Pancreas (tissue), 10 donors: ENCODE data around the gene CXADR. TPM values are rescaled to one million over a fixed set of nuclear protein-coding genes. Genes with fewer than 3 reads are reported as not detected.

Source experiments
- ATAC-seq, 4 donors: fragments of 200-7000 bp; cut with Tn5 transposase; one replicate each; pipeline versions ENCODE4 v1.8.0 to v1.9.1; 2020; ENCODE audit warnings: mild to moderate bottlenecking in 4 of 4, moderate library complexity in 4 of 4
- DNase-seq, 6 donors: peaks; one replicate each; pipeline ENCODE4 v3.0.0-alpha.2; 2020
- FAIRE-seq: peaks from 2 replicates; lab custom pipeline; 2012; peaks lifted over from hg19 to GRCh38; lab: Jason Lieb, UNC
- H3K27ac ChIP-seq, 4 donors: fragments of 200-600 bp; sonication (generic); 1 replicate in 3 of 4; 2 replicates in 1 of 4; pipeline versions ENCODE4 v1.5.0 to v1.8.0; 2020
- H3K27me3 ChIP-seq, 4 donors: fragments of 200-600 bp; one replicate each; pipeline ENCODE4 v1.8.0; 2021
- H3K36me3 ChIP-seq, 3 donors: fragments of 200-600 bp; sonication (generic) in 1 of 3; one replicate each; pipeline versions ENCODE4 v1.5.0 to v1.8.0; 2020 to 2021
- H3K4me1 ChIP-seq, 3 donors: fragments of 200-600 bp; one replicate each; pipeline ENCODE4 v1.8.0; 2021
- H3K4me3 ChIP-seq, 4 donors: fragments of 200-600 bp; sonication (generic) in 2 of 4; one replicate each; pipeline versions ENCODE4 v1.5.0 to v1.8.0; 2020 to 2021
- H3K9me3 ChIP-seq, 4 donors: fragments of 200-600 bp; one replicate each; pipeline ENCODE4 v1.8.0; 2021
- CTCF ChIP-seq, 4 donors: fragments of 200-600 bp; sonication (generic) in 3 of 4; IDR thresholded peaks; one replicate each; pipeline versions ENCODE4 v1.5.0 to v1.8.0; 2021; ENCODE audit warnings: antibody characterized with exemption in 4 of 4
- WGBS, 2 donors: extraction: QIAGEN DNeasy Blood & Tissue Kit; methylation state at CpG; one replicate each; pipeline ENCODE4 v1.1.7; 2013; 5-methylcytosine and 5-hydroxymethylcytosine counted together
- intact Hi-C, 3 donors: fragments of 100-400 bp; cut with DNase I; formaldehyde crosslinking; loops; one replicate each; pipeline versions ENCODE4 v1.11.1 to v1.14.2; 2022
- polyA plus RNA-seq, 2 donors: library from polyadenylated mRNA; stranded (reverse); fragments of 200-250 nt; gene quantifications; one replicate each; pipeline ENCODE4 v1.2.3, GENCODE V29; 2013
- total RNA-seq, 6 donors: library from RNA; stranded (reverse); fragmentation: NEBNext Ultra II Directional in 4 of 6; extraction: Animal tissue kit (Norgen Biotek cat#: 25700) in 4 of 6; gene quantifications; one replicate each; pipeline versions ENCODE4 v1.2.1 to v1.2.4, GENCODE V29; 2021 to 2023
- donor health status: healthy with polysubstance abuse.
- donor health status: DM: no; HTN: no; CAD: no; lungs with moderate emphysema.
- donor health status: DM: no; HTN: no; CAD: no.
- donor health status: control.
- donor health status: control.
- donor health status: Bipolar disorder and iron deficiency.
- donor health status: DM: yes; HTN: yes; CAD: no.
- donor health status: DM: no; HTN: no; CAD: no.
- donor health status: DM: no; HTN: no; CAD: no.
- donor health status: DM: yes; HTN: yes; CAD: no.

Gene CXADR
- total and polyA plus RNA-seq, 8 donors: 5.1 to 24.8 (median 15.1) TPM

DNA sequence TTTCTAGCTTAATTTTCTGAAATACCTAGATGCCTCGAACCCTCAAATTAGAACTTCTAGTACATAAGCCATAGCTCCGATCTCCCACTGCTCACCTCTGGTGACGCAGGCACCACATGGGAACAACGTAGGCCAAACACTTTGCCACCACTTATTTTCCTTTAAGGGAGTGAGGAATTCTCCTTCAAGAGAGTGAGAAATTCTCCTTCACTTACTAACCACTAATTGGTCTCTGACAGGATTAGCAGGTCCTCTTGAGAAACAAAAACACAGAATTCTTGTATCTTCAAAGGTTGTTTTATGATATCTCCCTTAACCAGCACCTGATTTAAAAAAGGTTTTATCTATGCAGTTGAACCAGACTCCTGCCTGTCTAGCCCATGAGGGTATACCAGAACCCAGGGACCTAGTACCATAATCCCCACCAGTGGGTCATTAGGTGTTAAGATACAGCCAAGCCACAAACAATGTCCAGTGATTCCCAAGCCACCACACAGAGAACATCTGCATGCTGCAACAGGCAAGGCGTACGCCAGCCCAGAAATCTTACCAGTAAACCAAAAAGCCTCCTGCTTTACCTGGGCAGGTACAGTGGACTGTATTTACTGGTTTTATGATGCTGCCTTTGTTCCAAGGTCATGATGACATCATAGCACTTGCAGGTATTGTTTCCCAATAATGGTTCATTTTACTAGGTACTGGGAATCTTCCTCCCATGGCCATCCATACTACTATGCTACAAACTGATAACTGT lies 20.3 kb upstream of the CXADR start:
- no peak for DNase-seq
- no peak for FAIRE-seq
- no peak for TF ChIP-seq CTCF (IDR thresholded peaks at IDR 0.05)
- intact Hi-C loops: no loop called here
- H3K9me3 ChIP-seq: no peaks in the 10 kb centered on the region
- WGBS, 2 donors: 93 to 94% methylated on average over 6 of the region's 6 CpGs
- H3K27ac ChIP-seq: no peak overlapping the region
- peak in 2 of 4 donors; percentile 12 to 14 for ATAC-seq
- H3K27me3 ChIP-seq: no peaks in the 10 kb centered on the region
- H3K4me3 ChIP-seq: no peak overlapping the region
- peaks cover 6 to 24% (median 8%) of the 10 kb centered on the region in 3 donors for H3K4me1 ChIP-seq
- no peaks in the 10 kb centered on the region for H3K36me3 ChIP-seq

GRCh38 chr21:17494051-17494450 lies 18.8 kb upstream of the CXADR start:
- 87% methylated on average over 3 of the region's 3 CpGs for WGBS, 2 donors
- no peak for ATAC-seq
- intact Hi-C loops: no loop called here

GRCh38 chr21:17495680-17496079 lies 17.2 kb upstream of the CXADR start:
- no peak for TF ChIP-seq CTCF (IDR thresholded peaks at IDR 0.05)
- Histone ChIP-seq H3K9me3 (no peaks in the 10 kb centered on the region), H3K27me3 (no peaks in the 10 kb centered on the region), H3K36me3 (no peaks in the 10 kb centered on the region), H3K4me3 (no peak overlapping the region), H3K27ac (no peak overlapping the region), H3K4me1 (peaks cover 0 to 10% (median 0%) of the 10 kb centered on the region in 3 donors)
- intact Hi-C loops: no loop called here
- DNase-seq (no peak), ATAC-seq (peak in 1 of 4 donors; percentile 43), FAIRE-seq (no peak)
- WGBS, 2 donors: 74 to 77% methylated on average over 2 of the region's 2 CpGs

More at GRCh38 chr21:17494051-17494450, 18.8 kb upstream of the CXADR start:
- Histone ChIP-seq H3K27me3 (no peaks in the 10 kb centered on the region), H3K4me1 (peaks cover 2 to 16% (median 4%) of the 10 kb centered on the region in 3 donors), H3K36me3 (no peaks in the 10 kb centered on the region), H3K9me3 (no peaks in the 10 kb centered on the region), H3K27ac (no peak overlapping the region), H3K4me3 (no peak overlapping the region)
- FAIRE-seq: no peak
- no peak for TF ChIP-seq CTCF (IDR thresholded peaks at IDR 0.05)
- no peak for DNase-seq

DNA sequence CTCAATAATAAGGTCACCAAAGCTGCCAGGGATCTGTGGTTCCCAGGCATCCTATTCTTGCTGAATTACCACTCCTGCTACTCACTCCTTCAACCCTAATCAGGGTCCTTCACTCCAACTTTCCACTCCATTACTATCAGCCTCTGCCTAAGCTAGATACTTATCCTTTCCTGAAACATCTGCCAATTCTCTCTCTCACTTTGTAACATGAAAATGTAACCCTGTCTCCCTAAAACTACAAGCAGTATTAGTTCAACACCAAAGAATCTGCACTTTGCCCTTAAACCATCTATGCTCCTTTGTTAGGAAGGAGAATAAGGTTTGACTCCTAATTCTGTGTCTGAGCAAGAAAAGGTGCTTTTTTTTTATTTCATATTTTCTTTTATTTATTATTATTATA lies 15.5 kb upstream of the CXADR start:
- no peak for TF ChIP-seq CTCF (IDR thresholded peaks at IDR 0.05)
- intact Hi-C loops: no loop called here
- FAIRE-seq: no peak
- no peak overlapping the region for H3K27ac ChIP-seq
- no peaks in the 10 kb centered on the region for H3K27me3 ChIP-seq
- H3K4me1 ChIP-seq: peaks cover 0 to 9% (median 0%) of the 10 kb centered on the region in 3 donors
- no peak overlapping the region for H3K4me3 ChIP-seq
- H3K36me3 ChIP-seq: no peaks in the 10 kb centered on the region
- no peak for DNase-seq
- no peaks in the 10 kb centered on the region for H3K9me3 ChIP-seq
- ATAC-seq: no peak

- no peak overlapping the region for H3K27ac ChIP-seq
- intact Hi-C loops: no loop called here
- no peaks in the 10 kb centered on the region for H3K36me3 ChIP-seq
- TF ChIP-seq CTCF (IDR thresholded peaks at IDR 0.05): no peak
- FAIRE-seq: no peak
- no peaks in the 10 kb centered on the region for H3K27me3 ChIP-seq
- H3K4me3 ChIP-seq: no peak overlapping the region
- H3K9me3 ChIP-seq: no peaks in the 10 kb centered on the region
- ATAC-seq: no peak
- WGBS, 2 donors: 48 to 59% methylated on average over 2 of the region's 2 CpGs
- DNase-seq: no peak
- H3K4me1 ChIP-seq: peaks cover 0 to 3% (median 0%) of the 10 kb centered on the region in 3 donors
Measured at GRCh38 chr21:17498586-17498985, 14.3 kb upstream of the CXADR start.
